SH-SY5Y (cell line): Measurements from ENCODE around the gene HEG1.

Experiments used
- GATA2 ChIP-seq: IDR thresholded peaks from 2 replicates; pipeline ENCODE4 v1.6.1; 2011; ENCODE audit warnings: mild to moderate bottlenecking, low read depth, low read length
- GATA3 ChIP-seq: IDR thresholded peaks from 2 replicates; pipeline ENCODE4 v1.6.1; 2011; ENCODE audit warnings: low read depth, mild to moderate bottlenecking, low read length, moderate library complexity

DNA sequence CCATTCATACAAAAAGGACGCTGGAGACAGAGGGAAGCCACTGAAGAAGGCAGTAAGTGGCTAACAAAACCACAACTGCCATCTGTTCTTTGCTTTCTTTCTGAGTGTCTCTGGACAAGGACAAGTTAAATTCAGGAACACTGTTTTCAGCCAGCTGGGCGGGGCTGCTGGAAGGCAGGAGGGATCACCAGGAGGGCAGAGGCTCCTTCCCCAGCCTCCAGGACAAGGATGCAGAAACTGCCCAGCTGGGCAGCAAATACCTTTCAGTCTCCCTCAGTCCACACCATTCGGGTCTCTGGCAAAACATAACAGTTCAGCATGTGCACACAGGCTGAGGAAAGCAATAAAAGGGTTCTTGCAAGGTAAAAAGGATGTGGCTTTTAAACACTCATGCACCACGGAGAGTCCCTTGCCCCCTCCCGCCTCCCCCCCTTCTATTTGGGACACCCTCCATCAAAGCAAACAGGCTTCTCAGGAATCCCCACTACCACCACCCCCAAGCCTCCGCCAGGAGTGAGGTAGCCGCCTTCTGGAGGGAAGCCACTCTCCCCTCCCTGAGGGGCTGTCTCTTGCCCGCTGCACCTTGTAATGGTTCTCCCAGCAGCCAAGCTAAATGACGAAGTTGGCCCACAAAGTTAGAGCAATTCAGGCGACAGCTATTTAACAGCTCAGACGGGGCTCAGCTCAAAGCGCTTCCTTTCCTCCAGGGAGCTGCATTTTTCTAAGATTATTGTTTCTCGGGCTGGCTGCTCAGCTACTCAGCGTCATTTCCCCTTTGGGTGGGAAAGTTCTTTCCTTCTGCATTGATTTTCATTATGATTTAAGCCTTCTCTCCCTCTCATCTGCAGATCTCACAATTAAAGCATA, 3.8 kb downstream of the HEG1 start:
- no peak for TF ChIP-seq GATA2
- TF ChIP-seq GATA3 = no peak
